DND-41 (cell line): ENCODE measurements around the gene PLCL1.

Source experiments
- EZH2 ChIP-seq: IDR thresholded peaks from 3 replicates; pipeline ENCODE4 v1.6.1; 2012; ENCODE audit warnings: borderline replicate concordance, low read depth, mild to moderate bottlenecking, moderate library complexity, low read length, inconsistent platforms; ENCODE audit not compliant: severe bottlenecking
- TF ChIP-seq, protein P1 (sequence below): IDR thresholded peaks from 2 replicates; pipeline ENCODE4 v1.5.1; 2012; ENCODE audit warnings: borderline replicate concordance, low read length, moderate library complexity, mild to moderate bottlenecking; ENCODE audit not compliant: poor library complexity, severe bottlenecking; ENCODE audit errors: extremely low read depth

GRCh38 chr2:197884252-197884651 lies 79.9 kb downstream of the PLCL1 start:
- TF ChIP-seq, protein P1, sequence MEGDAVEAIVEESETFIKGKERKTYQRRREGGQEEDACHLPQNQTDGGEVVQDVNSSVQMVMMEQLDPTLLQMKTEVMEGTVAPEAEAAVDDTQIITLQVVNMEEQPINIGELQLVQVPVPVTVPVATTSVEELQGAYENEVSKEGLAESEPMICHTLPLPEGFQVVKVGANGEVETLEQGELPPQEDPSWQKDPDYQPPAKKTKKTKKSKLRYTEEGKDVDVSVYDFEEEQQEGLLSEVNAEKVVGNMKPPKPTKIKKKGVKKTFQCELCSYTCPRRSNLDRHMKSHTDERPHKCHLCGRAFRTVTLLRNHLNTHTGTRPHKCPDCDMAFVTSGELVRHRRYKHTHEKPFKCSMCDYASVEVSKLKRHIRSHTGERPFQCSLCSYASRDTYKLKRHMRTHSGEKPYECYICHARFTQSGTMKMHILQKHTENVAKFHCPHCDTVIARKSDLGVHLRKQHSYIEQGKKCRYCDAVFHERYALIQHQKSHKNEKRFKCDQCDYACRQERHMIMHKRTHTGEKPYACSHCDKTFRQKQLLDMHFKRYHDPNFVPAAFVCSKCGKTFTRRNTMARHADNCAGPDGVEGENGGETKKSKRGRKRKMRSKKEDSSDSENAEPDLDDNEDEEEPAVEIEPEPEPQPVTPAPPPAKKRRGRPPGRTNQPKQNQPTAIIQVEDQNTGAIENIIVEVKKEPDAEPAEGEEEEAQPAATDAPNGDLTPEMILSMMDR = no peak
- TF ChIP-seq EZH2 = no peak
